GM19397 (cell line): Measurements from ENCODE around the gene GLI3.

ENCODE experiments used
- ATAC-seq: cut with Tn5 transposase; IDR thresholded peaks from one replicate; pipeline ENCODE4 v1.9.1; 2021; ENCODE audit warnings: mild to moderate bottlenecking, moderate library complexity; ENCODE audit not compliant: unreplicated experiment

GLI3 gene

GRCh38 chr7:41942468-41943093 is 294.4 kb downstream of the GLI3 start:
- ATAC-seq, result peak; percentile 14

GRCh38 chr7:41940760-41941343 is 296.2 kb downstream of the GLI3 start:
- peak; percentile 66 for ATAC-seq

GRCh38 chr7:41938371-41938770 is 298.6 kb downstream of the GLI3 start:
- no peak for ATAC-seq

- ATAC-seq, result no peak
Observed at GRCh38 chr7:41933427-41933826, 303.6 kb downstream of the GLI3 start.

GRCh38 chr7:41931263-41931646 is 305.8 kb downstream of the GLI3 start:
- ATAC-seq, result peak; percentile 54

- peak; percentile 57 for ATAC-seq
Observed at GRCh38 chr7:41930538-41931262, 306.3 kb downstream of the GLI3 start.

GRCh38 chr7:41928781-41929180 is 308.2 kb downstream of the GLI3 start:
- ATAC-seq, result no peak

- no peak for ATAC-seq
Observed at GRCh38 chr7:41928166-41928565, 308.8 kb downstream of the GLI3 start.

- no peak for ATAC-seq
Observed at GRCh38 chr7:41927380-41927779, 309.6 kb downstream of the GLI3 start.

- no peak for ATAC-seq
Observed at GRCh38 chr7:41925946-41926345, 311.1 kb downstream of the GLI3 start.

- no peak for ATAC-seq
Observed at GRCh38 chr7:41924796-41925195, 312.2 kb downstream of the GLI3 start.

GRCh38 chr7:41922373-41922772 is 314.6 kb downstream of the GLI3 start:
- no peak for ATAC-seq

GRCh38 chr7:41921453-41921981 is 315.5 kb downstream of the GLI3 start:
- no peak for ATAC-seq

- ATAC-seq, result no peak
Observed at GRCh38 chr7:41918597-41918996, 318.4 kb downstream of the GLI3 start.

GRCh38 chr7:41916450-41916927 is 320.5 kb downstream of the GLI3 start:
- ATAC-seq, result no peak

GRCh38 chr7:41915871-41916270 is 321.1 kb downstream of the GLI3 start:
- no peak for ATAC-seq

GRCh38 chr7:41912851-41913567 is 324.0 kb downstream of the GLI3 start:
- ATAC-seq, result no peak

GRCh38 chr7:41912426-41912825 is 324.6 kb downstream of the GLI3 start:
- no peak for ATAC-seq

GRCh38 chr7:41911792-41912191 is 325.2 kb downstream of the GLI3 start:
- ATAC-seq, result no peak
